Brain microvascular endothelial cell (primary cell): ENCODE measurements around the gene LXN.
A peak's percentile ranks its signal among the peaks of the same experiment; 100 is the strongest.

Experiments used
- DNase-seq: peaks from one replicate; pipeline ENCODE4 v3.0.0-alpha.2; 2020
- H3K27ac ChIP-seq: fragments of 250-450 bp; sonication (Bioruptor Pico); 2 replicates; pipeline ENCODE4 v1.5.1; 2020; ENCODE audit warnings: mild to moderate bottlenecking, moderate library complexity
- H3K27me3 ChIP-seq: fragments of 250-450 bp; sonication (Bioruptor Pico); replicated peaks from 2 replicates; pipeline ENCODE4 v1.5.1; 2020; ENCODE audit warnings: mild to moderate bottlenecking
- H3K36me3 ChIP-seq: fragments of 250-450 bp; sonication (Bioruptor Pico); replicated peaks from 2 replicates; pipeline ENCODE4 v1.5.1; 2020; ENCODE audit warnings: mild to moderate bottlenecking
- H3K4me3 ChIP-seq: 2 replicates; pipeline ENCODE4 v1.5.1; 2011; ENCODE audit warnings: low read depth, mild to moderate bottlenecking, control low read depth, low read length, moderate library complexity
- in situ Hi-C: cut with HindIII; loops from 2 replicates; pipeline ENCODE4 v1.10.0; 2017; ENCODE audit warnings: low sequenced_read_pairs, low pct_ligation_motif_present
- TF ChIP-seq, protein P1 (sequence below): IDR thresholded peaks from 2 replicates; pipeline ENCODE4 v1.5.1; 2011; ENCODE audit warnings: low read depth, mild to moderate bottlenecking, moderate library complexity, low read length, control low read depth, inconsistent platforms; ENCODE audit errors: missing control alignments

The LXN gene

DNA sequence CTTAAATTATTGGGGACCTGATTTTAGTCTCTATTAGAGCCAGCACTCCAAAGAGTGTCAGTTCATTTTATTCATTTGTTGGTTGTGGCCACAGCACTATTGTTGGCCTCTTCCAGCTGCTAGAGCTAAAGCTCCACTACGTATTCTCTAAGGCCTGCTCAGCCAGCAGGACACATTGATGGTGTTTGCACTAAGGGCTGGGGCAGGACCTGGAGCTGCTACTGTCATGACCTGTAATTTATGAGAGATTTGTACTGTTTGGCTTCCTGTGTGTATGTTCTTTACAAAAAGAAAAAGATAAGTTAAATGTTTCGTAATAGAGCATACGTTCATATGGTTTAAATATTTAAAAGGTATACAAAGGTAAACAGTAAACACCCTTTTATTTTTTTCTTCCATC, 20.0 kb downstream of the LXN start:
- Histone ChIP-seq H3K4me3 (no peak overlapping the region), H3K36me3 (peaks cover 54% of the 10 kb centered on the region)

DNA sequence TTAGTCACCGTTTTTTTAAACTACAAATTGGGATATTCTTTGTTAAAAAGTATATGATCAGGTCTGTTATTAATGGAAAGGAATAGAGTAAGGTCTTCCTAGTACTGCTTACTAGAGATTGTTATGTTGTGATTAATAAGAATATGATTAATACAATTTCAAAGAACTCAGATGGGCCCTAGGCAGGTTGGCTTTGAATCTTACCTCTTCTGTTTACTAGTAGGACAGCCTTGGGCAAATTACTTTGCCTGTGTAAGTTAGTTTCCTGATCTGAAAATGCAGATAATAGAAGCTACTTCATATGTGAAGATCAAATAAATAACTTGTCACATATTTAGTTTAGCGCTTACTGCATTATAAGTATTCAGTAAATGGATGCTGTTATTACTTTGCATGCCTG, 21.3 kb downstream of the LXN start:
- DNase-seq: no peak
- no peak overlapping the region for H3K27ac ChIP-seq
- H3K36me3 ChIP-seq: peaks cover 47% of the 10 kb centered on the region
- no peaks in the 10 kb centered on the region for H3K27me3 ChIP-seq
- no peak overlapping the region for H3K4me3 ChIP-seq
- TF ChIP-seq, protein P1, sequence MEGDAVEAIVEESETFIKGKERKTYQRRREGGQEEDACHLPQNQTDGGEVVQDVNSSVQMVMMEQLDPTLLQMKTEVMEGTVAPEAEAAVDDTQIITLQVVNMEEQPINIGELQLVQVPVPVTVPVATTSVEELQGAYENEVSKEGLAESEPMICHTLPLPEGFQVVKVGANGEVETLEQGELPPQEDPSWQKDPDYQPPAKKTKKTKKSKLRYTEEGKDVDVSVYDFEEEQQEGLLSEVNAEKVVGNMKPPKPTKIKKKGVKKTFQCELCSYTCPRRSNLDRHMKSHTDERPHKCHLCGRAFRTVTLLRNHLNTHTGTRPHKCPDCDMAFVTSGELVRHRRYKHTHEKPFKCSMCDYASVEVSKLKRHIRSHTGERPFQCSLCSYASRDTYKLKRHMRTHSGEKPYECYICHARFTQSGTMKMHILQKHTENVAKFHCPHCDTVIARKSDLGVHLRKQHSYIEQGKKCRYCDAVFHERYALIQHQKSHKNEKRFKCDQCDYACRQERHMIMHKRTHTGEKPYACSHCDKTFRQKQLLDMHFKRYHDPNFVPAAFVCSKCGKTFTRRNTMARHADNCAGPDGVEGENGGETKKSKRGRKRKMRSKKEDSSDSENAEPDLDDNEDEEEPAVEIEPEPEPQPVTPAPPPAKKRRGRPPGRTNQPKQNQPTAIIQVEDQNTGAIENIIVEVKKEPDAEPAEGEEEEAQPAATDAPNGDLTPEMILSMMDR: no peak
- in situ Hi-C loops: loop anchor here (10.0 kb wide), 1 partner anchor 134 kb away; no protein-coding TSS in a partner anchor

More for the DNA sequence above, 20.0 kb downstream of the LXN start:
- Histone ChIP-seq H3K27ac (no peak overlapping the region), H3K27me3 (no peaks in the 10 kb centered on the region)
- DNase-seq: no peak
- TF ChIP-seq, protein P1: no peak
- in situ Hi-C loops: loop anchor here (10.0 kb wide), 1 partner anchor 132 kb away; no protein-coding TSS in a partner anchor

- H3K36me3 ChIP-seq: peaks cover 35% of the 10 kb centered on the region
These were observed 22.7 kb downstream of the LXN start for GRCh38 chr3:158649791-158650190.

DNA sequence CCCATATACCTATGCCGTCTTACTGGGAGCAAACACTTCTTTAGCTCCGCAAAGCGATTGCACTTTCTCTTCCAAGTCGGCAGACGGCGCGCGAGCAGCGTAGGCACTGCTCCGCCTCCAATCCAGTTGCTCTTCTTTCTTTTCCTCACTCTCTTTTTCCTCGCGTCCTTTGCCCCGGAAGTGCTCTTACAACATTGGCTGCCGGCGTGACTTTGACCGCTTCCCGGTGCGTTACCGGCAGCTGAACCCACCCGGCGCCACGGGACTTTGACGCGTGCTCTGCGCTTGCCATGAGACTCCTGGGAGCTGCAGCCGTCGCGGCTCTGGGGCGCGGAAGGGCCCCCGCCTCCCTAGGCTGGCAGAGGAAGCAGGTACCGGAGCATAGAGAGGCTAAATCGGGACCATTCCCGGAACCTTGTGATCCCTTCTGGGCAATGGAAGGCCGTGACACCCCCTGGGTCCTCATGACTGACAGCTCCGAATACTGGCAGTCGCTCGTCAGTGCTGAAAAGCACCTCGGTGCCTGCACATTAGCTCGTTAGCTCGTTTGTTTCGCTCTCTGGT, 28.0 kb downstream of the LXN start, which contains the start of gene GFM1:
TSS of gene GFM1 (plus strand) at position 183 of the 564 bp plus-strand sequence. CDS start at position 291, 108 bp downstream.
- H3K27ac ChIP-seq: peak within 1 kb of the TSS; percentile 65
- in situ Hi-C loops: no loop called here
- TF ChIP-seq, protein P1: peak; percentile 93
- DNase-seq: peak; percentile 93
- H3K27me3 ChIP-seq: no peaks in the 10 kb centered on the region
- peaks cover 4% of the 10 kb centered on the region for H3K36me3 ChIP-seq
- peak within 1 kb of the TSS; percentile 98 for H3K4me3 ChIP-seq

More at GRCh38 chr3:158649791-158650190, 22.7 kb downstream of the LXN start:
- DNase-seq: no peak
- Histone ChIP-seq H3K27ac (no peak overlapping the region), H3K27me3 (no peaks in the 10 kb centered on the region), H3K4me3 (no peak overlapping the region)
- in situ Hi-C loops: loop anchor here (10.0 kb wide), 1 partner anchor 135 kb away; no protein-coding TSS in a partner anchor
- TF ChIP-seq, protein P1: no peak

DNA sequence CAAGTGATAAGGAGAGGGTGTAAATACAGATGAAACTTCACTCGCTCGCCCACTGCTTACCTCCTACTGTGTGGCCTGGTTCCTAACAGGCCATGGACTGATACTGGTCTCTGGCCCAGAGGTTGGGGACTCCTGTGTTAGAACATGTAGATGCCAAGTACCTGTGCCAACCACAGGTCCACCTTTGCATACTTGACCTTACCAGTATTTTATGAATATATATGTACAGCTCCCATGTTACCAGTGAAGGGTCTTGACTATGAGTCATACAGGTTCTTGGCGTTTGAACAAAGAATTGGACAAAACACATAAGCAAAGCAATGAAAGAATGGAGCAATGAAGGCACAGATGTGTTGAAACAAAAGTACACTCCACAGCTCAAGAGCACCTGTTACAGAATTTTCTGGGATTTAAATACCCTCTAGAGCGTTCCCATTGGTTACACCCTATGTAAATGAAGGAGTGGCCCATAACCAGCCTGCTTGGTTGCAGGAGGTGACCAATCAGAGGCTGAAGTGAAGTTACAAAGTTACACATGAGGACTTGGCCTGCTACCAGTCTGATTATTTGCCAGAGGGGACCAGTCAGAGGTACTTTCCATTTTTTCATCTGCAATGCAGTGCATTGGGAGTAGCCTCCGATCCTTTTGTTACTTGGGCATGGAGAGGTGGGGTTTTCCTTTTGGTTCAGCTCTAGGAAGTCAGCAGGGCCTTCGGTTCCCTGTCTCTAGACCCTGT, 29.8 kb downstream of the LXN start:
- no peaks in the 10 kb centered on the region for H3K36me3 ChIP-seq
- in situ Hi-C loops: no loop called here
- DNase-seq: no peak
- H3K27me3 ChIP-seq: no peaks in the 10 kb centered on the region
- H3K4me3 ChIP-seq: no peak overlapping the region
- TF ChIP-seq, protein P1: no peak
- H3K27ac ChIP-seq: no peak overlapping the region
